Hepatocyte (in vitro differentiated cells): ENCODE results near the gene DNPEP. TPM values are rescaled to one million over a fixed set of nuclear protein-coding genes. Genes with fewer than 3 reads are reported as not detected.

Experiments used
- DNase-seq: peaks from one replicate; pipeline ENCODE4 v3.0.0-alpha.2; 2016; ENCODE audit warnings: low spot score
- H2AFZ ChIP-seq: fragments of 200-600 bp; sonication (generic); 2 replicates; pipeline ENCODE4 v1.6.0; 2016; ENCODE audit warnings: antibody characterized with exemption, mild to moderate bottlenecking
- H3K27ac ChIP-seq: fragments of 200-600 bp; sonication (generic); 2 replicates; pipeline ENCODE4 v1.5.1; 2016; ENCODE audit warnings: mild to moderate bottlenecking
- H3K27me3 ChIP-seq: fragments of 200-600 bp; sonication (generic); 2 replicates; pipeline ENCODE4 v1.6.1; 2016
- H3K36me3 ChIP-seq: fragments of 200-600 bp; sonication (generic); replicated peaks from 2 replicates; pipeline ENCODE4 v1.5.1; 2016; ENCODE audit warnings: low read depth; ENCODE audit not compliant: insufficient read depth
- H3K4me1 ChIP-seq: fragments of 200-600 bp; sonication (generic); 2 replicates; pipeline ENCODE4 v1.5.1; 2016; ENCODE audit warnings: mild to moderate bottlenecking, moderate library complexity; ENCODE audit not compliant: insufficient read depth
- H3K4me2 ChIP-seq: fragments of 200-600 bp; sonication (generic); 2 replicates; pipeline ENCODE4 v1.6.0; 2016
- H3K4me3 ChIP-seq: fragments of 200-600 bp; sonication (generic); 2 replicates; pipeline ENCODE4 v1.5.1; 2016; ENCODE audit warnings: mild to moderate bottlenecking
- H3K79me2 ChIP-seq: fragments of 200-600 bp; sonication (generic); 2 replicates; pipeline ENCODE4 v1.6.0; 2017; ENCODE audit warnings: mild to moderate bottlenecking
- H3K9me2 ChIP-seq: fragments of 200-600 bp; sonication (generic); replicated peaks from 2 replicates; pipeline ENCODE4 v1.6.0; 2017; ENCODE audit warnings: mild to moderate bottlenecking; ENCODE audit not compliant: insufficient read depth
- H3K9me3 ChIP-seq: fragments of 200-600 bp; sonication (generic); 2 replicates; pipeline ENCODE4 v1.5.1; 2016; ENCODE audit warnings: low read depth, mild to moderate bottlenecking
- H4K20me1 ChIP-seq: fragments of 200-600 bp; sonication (generic); 2 replicates; pipeline ENCODE4 v1.6.0; 2016; ENCODE audit warnings: mild to moderate bottlenecking; ENCODE audit not compliant: insufficient read depth, poor library complexity, severe bottlenecking
- EZH2 ChIP-seq: fragments of 200-600 bp; sonication (generic); IDR thresholded peaks from 2 replicates; pipeline ENCODE4 v1.6.1; 2016; ENCODE audit warnings: antibody characterized with exemption, mild to moderate bottlenecking, borderline replicate concordance
- EZH2phosphoT487 ChIP-seq: fragments of 200-600 bp; sonication (generic); IDR thresholded peaks from one replicate; pipeline ENCODE4 v1.6.1; 2018; ENCODE audit warnings: antibody characterized with exemption, mild to moderate bottlenecking, low read depth, moderate library complexity; ENCODE audit not compliant: unreplicated experiment, severe bottlenecking
- WGBS: methylation state at CpG from one replicate; pipeline ENCODE4 v1.1.6; 2016; ENCODE audit warnings: low lambda C conversion rate; ENCODE audit errors: missing lambda C conversion rate; 5-methylcytosine and 5-hydroxymethylcytosine counted together
- polyA plus RNA-seq: library from polyadenylated mRNA; unstranded; fragments of >200 nt; fragmentation: Nextera tagmentation; extraction: Ambion mirVana; gene quantifications from 2 replicates; pipeline ENCODE4 v1.2.1, GENCODE V29; 2016
- total RNA-seq: library from RNA; depleted of rRNA; stranded (reverse); fragments of >200 nt; gene quantifications from 2 replicates; pipeline ENCODE4 v1.2.3, GENCODE V29; 2014
- TF ChIP-seq, protein P1 (sequence below): fragments of 200-600 bp; sonication (generic); IDR thresholded peaks from 2 replicates; pipeline ENCODE4 v1.5.1; 2016; ENCODE audit warnings: antibody characterized with exemption, mild to moderate bottlenecking; ENCODE audit not compliant: poor library complexity

DNPEP gene
- total and polyA plus RNA-seq, 2 experiments from 2014 or later = 53.5 to 79.0 TPM

- H3K27ac ChIP-seq = no peak overlapping the region
- DNase-seq = no peak
- no peaks in the 10 kb centered on the region for H3K27me3 ChIP-seq
- H3K4me2 ChIP-seq = no peak overlapping the region
- no peaks in the 10 kb centered on the region for H3K36me3 ChIP-seq
- TF ChIP-seq, protein P1, sequence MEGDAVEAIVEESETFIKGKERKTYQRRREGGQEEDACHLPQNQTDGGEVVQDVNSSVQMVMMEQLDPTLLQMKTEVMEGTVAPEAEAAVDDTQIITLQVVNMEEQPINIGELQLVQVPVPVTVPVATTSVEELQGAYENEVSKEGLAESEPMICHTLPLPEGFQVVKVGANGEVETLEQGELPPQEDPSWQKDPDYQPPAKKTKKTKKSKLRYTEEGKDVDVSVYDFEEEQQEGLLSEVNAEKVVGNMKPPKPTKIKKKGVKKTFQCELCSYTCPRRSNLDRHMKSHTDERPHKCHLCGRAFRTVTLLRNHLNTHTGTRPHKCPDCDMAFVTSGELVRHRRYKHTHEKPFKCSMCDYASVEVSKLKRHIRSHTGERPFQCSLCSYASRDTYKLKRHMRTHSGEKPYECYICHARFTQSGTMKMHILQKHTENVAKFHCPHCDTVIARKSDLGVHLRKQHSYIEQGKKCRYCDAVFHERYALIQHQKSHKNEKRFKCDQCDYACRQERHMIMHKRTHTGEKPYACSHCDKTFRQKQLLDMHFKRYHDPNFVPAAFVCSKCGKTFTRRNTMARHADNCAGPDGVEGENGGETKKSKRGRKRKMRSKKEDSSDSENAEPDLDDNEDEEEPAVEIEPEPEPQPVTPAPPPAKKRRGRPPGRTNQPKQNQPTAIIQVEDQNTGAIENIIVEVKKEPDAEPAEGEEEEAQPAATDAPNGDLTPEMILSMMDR = no peak
- TF ChIP-seq EZH2 = no peak
- TF ChIP-seq EZH2phosphoT487 = no peak
- H2AFZ ChIP-seq = no peak overlapping the region
- peaks cover 7% of the 10 kb centered on the region for H3K79me2 ChIP-seq
- peaks cover 13% of the 10 kb centered on the region for H3K4me1 ChIP-seq
- peaks cover 2% of the 10 kb centered on the region for H4K20me1 ChIP-seq
- WGBS = 88% methylated on average over 15 of the region's 15 CpGs
- H3K9me3 ChIP-seq = no peaks in the 10 kb centered on the region
- H3K9me2 ChIP-seq = no peaks in the 10 kb centered on the region
- H3K4me3 ChIP-seq = no peak overlapping the region
Observed at GRCh38 chr2:219384083-219384713, 3.5 kb downstream of the DNPEP start.

GRCh38 chr2:219381448-219381847 is 6.3 kb downstream of the DNPEP start:
- Histone ChIP-seq H3K4me1 (peaks cover 6% of the 10 kb centered on the region), H3K79me2 (peaks cover 5% of the 10 kb centered on the region), H3K9me2 (no peaks in the 10 kb centered on the region), H3K36me3 (no peaks in the 10 kb centered on the region), H3K4me2 (no peak overlapping the region), H3K9me3 (no peaks in the 10 kb centered on the region), H3K27ac (no peak overlapping the region), H4K20me1 (peaks cover under 1% of the 10 kb centered on the region), H2AFZ (no peak overlapping the region), H3K27me3 (no peaks in the 10 kb centered on the region), H3K4me3 (no peak overlapping the region)
- no peak for TF ChIP-seq EZH2
- no peak for TF ChIP-seq EZH2phosphoT487
- TF ChIP-seq, protein P1 = no peak
- DNase-seq = no peak
- WGBS = 78% methylated on average over 9 of the region's 9 CpGs

DNA sequence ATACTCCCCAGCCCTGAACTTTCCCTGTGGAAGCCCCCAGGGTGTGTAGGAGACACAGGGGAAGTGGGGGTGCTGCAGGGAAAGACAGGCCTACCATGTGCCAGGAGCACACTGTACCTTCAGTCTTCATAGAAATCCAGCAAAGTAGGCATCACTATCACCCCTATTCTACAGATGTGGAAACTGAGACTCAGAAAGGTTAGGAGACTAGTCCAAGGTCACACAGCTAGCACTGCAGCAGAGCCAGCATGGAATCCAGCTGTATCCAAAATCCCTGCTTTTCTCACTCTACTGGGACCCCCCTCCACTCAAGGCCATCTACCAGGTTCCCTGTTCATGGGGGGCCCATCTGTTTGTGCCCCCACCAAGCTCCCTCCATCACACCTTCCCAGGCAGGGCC is 6.8 kb downstream of the DNPEP start:
- Histone ChIP-seq H3K27ac (no peak overlapping the region), H3K4me1 (peaks cover under 1% of the 10 kb centered on the region), H4K20me1 (no peaks in the 10 kb centered on the region), H2AFZ (no peak overlapping the region), H3K36me3 (no peaks in the 10 kb centered on the region), H3K79me2 (no peaks in the 10 kb centered on the region), H3K9me3 (no peaks in the 10 kb centered on the region), H3K4me2 (no peak overlapping the region), H3K9me2 (no peaks in the 10 kb centered on the region), H3K27me3 (no peaks in the 10 kb centered on the region), H3K4me3 (no peak overlapping the region)
- TF ChIP-seq EZH2phosphoT487 (no peak), EZH2 (no peak)
- TF ChIP-seq, protein P1 = no peak
- DNase-seq = no peak
